ENCODE data around the gene HCAR2. TPM values are rescaled to one million over a fixed set of nuclear protein-coding genes. Genes with fewer than 3 reads are reported as not detected.

Gene HCAR2
- total RNA-seq, 1 experiment from 2014 or later, result not detected

DNA sequence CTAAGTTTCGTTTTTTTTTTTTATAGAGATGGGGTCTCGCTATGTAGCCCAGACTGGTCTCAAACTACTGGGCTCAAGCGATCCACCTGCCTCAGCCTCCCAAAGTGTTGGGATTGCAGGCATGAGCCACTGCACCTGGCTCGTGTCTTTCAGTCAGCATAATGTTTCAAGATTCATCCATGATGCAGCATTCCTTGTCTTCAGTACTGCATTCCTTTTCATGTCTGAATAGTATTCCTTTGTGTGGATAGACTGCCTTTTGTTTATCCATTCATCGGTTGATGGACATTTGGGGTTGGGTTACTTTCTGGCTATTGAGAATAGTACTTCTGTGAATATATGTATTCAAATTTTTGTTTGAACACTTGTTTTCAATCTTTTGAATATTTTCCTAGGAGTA lies 37.4 kb downstream of the HCAR2 start:
- H3K9ac ChIP-seq (ENCODE audit: low read length), result no peak overlapping the region
- H3K27me3 ChIP-seq (ENCODE audit: insufficient read depth, low read length), result no peaks in the 10 kb centered on the region
- POLR2A ChIA-PET, result no interaction called here
- DNase-seq (ENCODE audit: low read depth, low spot score) (no peak), ATAC-seq (no peak)
- no peaks in the 10 kb centered on the region for H3K9me2 ChIP-seq (ENCODE audit: insufficient read depth)
- no peaks in the 10 kb centered on the region for H3K4me1 ChIP-seq (ENCODE audit: control insufficient read depth in 1 of 2, insufficient read depth in 2 of 2, low read length in 2 of 2)
- no peak overlapping the region for H2AFZ ChIP-seq (ENCODE audit: low read depth, low read length, poor library complexity, severe bottlenecking)
- no peak overlapping the region for H3K4me3 ChIP-seq (replicated peaks in 1 of 2; ENCODE audit: low read depth in 1 of 2, low read length in 2 of 2)
- intact Hi-C loops (cut with micrococcal nuclease), result no loop called here
- H3K27ac ChIP-seq (ENCODE audit: low read depth, low read length), result no peak overlapping the region
- H3K79me2 ChIP-seq (ENCODE audit: insufficient read depth, low read length), result no peaks in the 10 kb centered on the region
- no peak overlapping the region for H3K4me2 ChIP-seq (ENCODE audit: low read length)
- CTCF ChIA-PET, result no interaction called here
- no peaks in the 10 kb centered on the region for H4K20me1 ChIP-seq (ENCODE audit: insufficient read depth)
- no peaks in the 10 kb centered on the region for H3K9me3 ChIP-seq (ENCODE audit: control insufficient read depth in 1 of 2, insufficient read depth in 1 of 2, low read depth in 1 of 2, low read length in 2 of 2)
- RAD21 ChIA-PET (ENCODE audit: low non-redundant PET in 1 of 2, low total read pairs in 2 of 2, uncharacterized antibody in 2 of 2, unreplicated experiment in 2 of 2), result no interaction called here
- no TSS peak for BruUV-seq (replicated peaks)
- H3K36me3 ChIP-seq (ENCODE audit: control insufficient read depth in 1 of 2, insufficient read depth in 2 of 2, low read length in 2 of 2), result no peaks in the 10 kb centered on the region
- TF ChIP-seq YY1 (IDR thresholded peaks at IDR 0.05; ENCODE audit: extremely low read depth, insufficient replicate concordance, low read depth, low read length) (no peak), EZH2 (IDR thresholded peaks at IDR 0.05) (no peak), ELF1 (IDR thresholded peaks at IDR 0.05; ENCODE audit: borderline replicate concordance, low read depth) (no peak), ZNF274 (IDR thresholded peaks at IDR 0.05; ENCODE audit: low read depth, low read length) (no peak), SRF (IDR thresholded peaks at IDR 0.05; ENCODE audit: low read depth) (no peak)
- TF ChIP-seq, protein P1, sequence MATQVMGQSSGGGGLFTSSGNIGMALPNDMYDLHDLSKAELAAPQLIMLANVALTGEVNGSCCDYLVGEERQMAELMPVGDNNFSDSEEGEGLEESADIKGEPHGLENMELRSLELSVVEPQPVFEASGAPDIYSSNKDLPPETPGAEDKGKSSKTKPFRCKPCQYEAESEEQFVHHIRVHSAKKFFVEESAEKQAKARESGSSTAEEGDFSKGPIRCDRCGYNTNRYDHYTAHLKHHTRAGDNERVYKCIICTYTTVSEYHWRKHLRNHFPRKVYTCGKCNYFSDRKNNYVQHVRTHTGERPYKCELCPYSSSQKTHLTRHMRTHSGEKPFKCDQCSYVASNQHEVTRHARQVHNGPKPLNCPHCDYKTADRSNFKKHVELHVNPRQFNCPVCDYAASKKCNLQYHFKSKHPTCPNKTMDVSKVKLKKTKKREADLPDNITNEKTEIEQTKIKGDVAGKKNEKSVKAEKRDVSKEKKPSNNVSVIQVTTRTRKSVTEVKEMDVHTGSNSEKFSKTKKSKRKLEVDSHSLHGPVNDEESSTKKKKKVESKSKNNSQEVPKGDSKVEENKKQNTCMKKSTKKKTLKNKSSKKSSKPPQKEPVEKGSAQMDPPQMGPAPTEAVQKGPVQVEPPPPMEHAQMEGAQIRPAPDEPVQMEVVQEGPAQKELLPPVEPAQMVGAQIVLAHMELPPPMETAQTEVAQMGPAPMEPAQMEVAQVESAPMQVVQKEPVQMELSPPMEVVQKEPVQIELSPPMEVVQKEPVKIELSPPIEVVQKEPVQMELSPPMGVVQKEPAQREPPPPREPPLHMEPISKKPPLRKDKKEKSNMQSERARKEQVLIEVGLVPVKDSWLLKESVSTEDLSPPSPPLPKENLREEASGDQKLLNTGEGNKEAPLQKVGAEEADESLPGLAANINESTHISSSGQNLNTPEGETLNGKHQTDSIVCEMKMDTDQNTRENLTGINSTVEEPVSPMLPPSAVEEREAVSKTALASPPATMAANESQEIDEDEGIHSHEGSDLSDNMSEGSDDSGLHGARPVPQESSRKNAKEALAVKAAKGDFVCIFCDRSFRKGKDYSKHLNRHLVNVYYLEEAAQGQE (IDR thresholded peaks at IDR 0.05; ENCODE audit: low read depth), result no peak

DNA sequence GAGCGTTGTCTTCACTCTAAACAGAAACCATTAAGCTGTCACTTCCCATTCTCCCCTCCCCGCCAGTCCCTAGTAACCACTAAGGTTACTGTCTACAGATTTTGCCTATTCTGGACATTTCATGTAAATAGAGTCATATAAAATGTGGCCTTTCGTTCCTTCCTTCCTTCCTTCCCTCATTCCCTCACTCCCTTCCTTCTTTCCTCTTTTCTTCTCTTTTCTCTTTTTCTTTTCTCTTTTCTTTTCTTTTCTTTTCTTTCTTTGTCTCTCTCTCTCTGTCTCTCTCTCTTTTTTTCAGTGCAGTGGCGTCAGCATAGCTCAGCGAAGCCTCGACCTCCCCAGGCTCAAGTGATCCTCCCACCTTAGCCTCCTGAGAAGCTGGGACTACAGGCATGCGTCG lies 37.8 kb downstream of the HCAR2 start:
- RAD21 ChIA-PET (ENCODE audit: low non-redundant PET in 1 of 2, low total read pairs in 2 of 2, uncharacterized antibody in 2 of 2, unreplicated experiment in 2 of 2), result no interaction called here
- Histone ChIP-seq H3K27me3 (ENCODE audit: insufficient read depth, low read length) (no peaks in the 10 kb centered on the region), H3K9me2 (ENCODE audit: insufficient read depth) (no peaks in the 10 kb centered on the region), H3K4me1 (ENCODE audit: control insufficient read depth in 1 of 2, insufficient read depth in 2 of 2, low read length in 2 of 2) (no peaks in the 10 kb centered on the region), H3K27ac (ENCODE audit: low read depth, low read length) (no peak overlapping the region), H3K36me3 (ENCODE audit: control insufficient read depth in 1 of 2, insufficient read depth in 2 of 2, low read length in 2 of 2) (no peaks in the 10 kb centered on the region), H4K20me1 (ENCODE audit: insufficient read depth) (no peaks in the 10 kb centered on the region), H3K4me2 (ENCODE audit: low read length) (no peak overlapping the region), H3K9me3 (ENCODE audit: control insufficient read depth in 1 of 2, insufficient read depth in 1 of 2, low read depth in 1 of 2, low read length in 2 of 2) (no peaks in the 10 kb centered on the region), H3K4me3 (replicated peaks in 1 of 2; ENCODE audit: low read depth in 1 of 2, low read length in 2 of 2) (no peak overlapping the region), H3K9ac (ENCODE audit: low read length) (no peak overlapping the region), H2AFZ (ENCODE audit: low read depth, low read length, poor library complexity, severe bottlenecking) (no peak overlapping the region), H3K79me2 (ENCODE audit: insufficient read depth, low read length) (no peaks in the 10 kb centered on the region)
- no peak for ATAC-seq
- intact Hi-C loops (cut with micrococcal nuclease), result no loop called here
- POLR2A ChIA-PET, result no interaction called here
- DNase-seq (ENCODE audit: low read depth, low spot score), result no peak
- CTCF ChIA-PET, result no interaction called here
- no TSS peak for BruUV-seq (replicated peaks)
- TF ChIP-seq ZNF274 (IDR thresholded peaks at IDR 0.05; ENCODE audit: low read depth, low read length) (no peak), POLR2A (IDR thresholded peaks at IDR 0.05; ENCODE audit: borderline replicate concordance, extremely low read depth, insufficient read depth, insufficient read length) (no peak), CTCF (IDR thresholded peaks at IDR 0.05 in 2 of 3, conservative IDR thresholded peaks at IDR 0.05 in 1 of 3; ENCODE audit: borderline replicate concordance in 1 of 3, insufficient read depth in 1 of 3, low read depth in 2 of 3, low read length in 2 of 3) (no peak), EZH2 (IDR thresholded peaks at IDR 0.05) (no peak), FOSL1 (IDR thresholded peaks at IDR 0.05; ENCODE audit: low read depth) (no peak), SIN3A (IDR thresholded peaks at IDR 0.05; ENCODE audit: low read depth) (no peak), CEBPB (IDR thresholded peaks at IDR 0.05; ENCODE audit: low read depth) (no peak)

Measured in HCT116 (cell line).